ENCODE data around the gene SLC13A1.

SLC13A1 gene

GRCh38 chr7:123211545-123211944 lies 11.8 kb upstream of the SLC13A1 start:
- ChIA-PET POLR2A (ENCODE audit: low non-redundant PET) (no interaction called here), CTCF (no interaction called here)
- no peak for DNase-seq (ENCODE audit: low spot score)
- H3K27ac ChIP-seq = no peak overlapping the region
- no peak for TF ChIP-seq CTCF (conservative IDR thresholded peaks at IDR 0.05; ENCODE audit: low read depth)

DNA sequence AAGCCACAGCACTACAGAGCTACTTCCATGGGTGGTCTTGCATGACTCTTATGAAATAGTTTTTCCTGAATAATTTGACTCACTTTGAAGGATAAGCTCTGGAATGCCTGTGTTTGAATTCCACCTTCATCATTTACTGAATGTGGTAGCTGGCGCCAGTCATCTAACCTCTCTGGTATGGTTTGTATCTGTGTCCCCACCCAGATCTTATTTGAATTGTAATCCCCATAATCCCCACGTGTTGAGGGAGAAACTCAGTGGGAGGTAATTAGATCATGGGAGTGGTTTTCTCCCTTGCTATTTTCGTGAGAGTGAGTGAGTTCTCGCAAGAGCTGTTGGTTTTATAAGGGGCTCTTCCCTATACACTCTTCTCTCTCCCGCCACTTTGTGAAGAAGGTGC lies 11.2 kb upstream of the SLC13A1 start:
- ChIA-PET CTCF (no interaction called here), POLR2A (ENCODE audit: low non-redundant PET) (no interaction called here)
- no peak for DNase-seq (ENCODE audit: low spot score)
- no peak for TF ChIP-seq CTCF (conservative IDR thresholded peaks at IDR 0.05; ENCODE audit: low read depth)
- no peak overlapping the region for H3K27ac ChIP-seq

GRCh38 chr7:123209786-123210185 lies 10.0 kb upstream of the SLC13A1 start:
- ChIA-PET POLR2A (ENCODE audit: low non-redundant PET) (no interaction called here), CTCF (no interaction called here)
- no peak overlapping the region for H3K27ac ChIP-seq
- no peak for TF ChIP-seq CTCF (conservative IDR thresholded peaks at IDR 0.05; ENCODE audit: low read depth)
- no peak for DNase-seq (ENCODE audit: low spot score)

DNA sequence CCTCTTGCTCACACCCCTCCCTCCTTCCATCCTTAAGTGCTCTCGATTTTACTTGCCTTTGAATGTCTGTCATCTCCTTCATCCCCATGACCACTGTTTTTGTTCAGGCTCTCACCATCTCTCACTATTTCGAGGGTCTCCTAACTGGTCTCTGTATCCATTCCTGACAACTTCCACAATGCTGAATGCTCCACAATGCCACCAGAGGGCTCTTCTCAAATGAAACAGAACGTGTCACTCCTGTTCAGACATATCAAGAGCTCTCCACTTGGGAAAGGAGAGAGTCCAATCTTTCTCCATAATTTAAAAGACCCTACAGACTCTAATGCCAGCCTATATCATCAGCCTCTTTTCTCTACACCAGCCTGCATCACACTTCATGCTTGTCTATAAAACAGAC lies 9.0 kb upstream of the SLC13A1 start:
- DNase-seq (ENCODE audit: low spot score) = no peak
- no peak overlapping the region for H3K27ac ChIP-seq

DNA sequence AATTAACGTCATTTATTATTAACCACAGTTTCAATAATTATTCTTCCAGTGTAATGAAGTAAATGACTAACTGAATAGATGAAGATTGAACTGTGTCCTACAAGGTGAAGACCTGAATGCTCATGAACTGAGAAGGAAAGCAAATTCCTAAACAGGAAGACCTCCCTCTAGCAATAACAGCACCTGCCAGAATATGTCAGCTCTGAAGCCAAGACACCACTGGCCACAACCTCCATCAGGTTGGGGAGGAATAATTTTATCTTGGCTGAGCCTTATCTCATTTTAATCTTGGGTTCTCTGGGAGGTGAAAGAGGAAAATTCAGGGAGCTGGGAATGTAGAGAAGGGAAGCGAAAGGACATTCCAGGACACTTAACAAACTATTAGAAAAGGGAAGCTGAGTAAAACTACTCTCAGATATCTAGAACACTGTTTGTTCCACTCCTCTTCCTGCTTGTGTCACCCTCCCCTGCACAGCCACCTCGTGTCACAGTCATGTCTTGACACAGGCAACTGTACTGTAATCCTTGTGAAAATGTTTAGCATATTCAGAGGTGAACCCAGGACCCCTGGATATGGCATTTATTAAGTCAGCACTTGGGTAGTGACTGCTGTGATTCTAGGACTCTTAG lies 4.6 kb upstream of the SLC13A1 start:
- CTCF ChIA-PET = no interaction called here
- no peak for DNase-seq (ENCODE audit: low spot score)
- no peak for TF ChIP-seq CTCF (conservative IDR thresholded peaks at IDR 0.05; ENCODE audit: low read depth)
- POLR2A ChIA-PET (ENCODE audit: low non-redundant PET) = no interaction called here
- H3K27ac ChIP-seq = no peak overlapping the region

More for the DNA sequence above, 9.0 kb upstream of the SLC13A1 start:
- TF ChIP-seq CTCF (conservative IDR thresholded peaks at IDR 0.05; ENCODE audit: low read depth) = no peak
- ChIA-PET POLR2A (ENCODE audit: low non-redundant PET) (no interaction called here), CTCF (interaction anchor here (1.2 kb wide), 1 partner anchor 158 kb away, joined by 4 read pairs; no protein-coding TSS in a partner anchor)

DNA sequence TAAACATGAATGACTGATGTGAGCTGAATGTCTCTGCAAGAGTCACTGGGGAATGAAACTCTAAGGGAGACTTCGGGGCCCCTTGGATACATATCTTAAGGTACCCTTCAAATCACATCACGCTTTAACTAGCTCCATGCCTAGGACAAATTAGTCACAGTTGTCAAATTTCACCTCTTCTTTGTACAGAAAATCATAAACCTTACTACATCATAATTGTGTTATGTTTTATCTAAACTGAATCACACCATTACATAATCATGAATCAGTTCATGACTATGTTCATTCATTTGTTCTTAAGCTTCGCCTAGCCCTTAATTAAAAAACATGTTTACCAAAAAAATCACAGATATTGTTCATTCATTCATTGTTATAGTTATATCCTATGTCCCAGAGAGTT lies 2.1 kb upstream of the SLC13A1 start:
- no peak for TF ChIP-seq CTCF (conservative IDR thresholded peaks at IDR 0.05; ENCODE audit: low read depth)
- no peak overlapping the region for H3K27ac ChIP-seq
- CTCF ChIA-PET = no interaction called here
- POLR2A ChIA-PET (ENCODE audit: low non-redundant PET) = no interaction called here
- no peak for DNase-seq (ENCODE audit: low spot score)

Measured in RWPE1 (cell line).